ENCODE data around the gene RARB. TPM values are rescaled to one million over a fixed set of nuclear protein-coding genes. Genes with fewer than 3 reads are reported as not detected.

The RARB gene
- total RNA-seq, 2 experiments from 2014 or later, result not detected

- DNase-seq (no peak), ATAC-seq (no peak)
- H3K4me1 Mint-ChIP-seq (ENCODE audit: low read depth), result peaks cover 11% of the 10 kb centered on the region
- H3K4me3 Mint-ChIP-seq, result no peak overlapping the region
- POLR2A ChIA-PET, result no interaction called here
- intact Hi-C loops (cut with micrococcal nuclease), result no loop called here
- CTCF ChIA-PET, result no interaction called here
- no peak for TF ChIP-seq CTCF (IDR thresholded peaks at IDR 0.05)
- H3K27ac Mint-ChIP-seq, result no peak overlapping the region
- H3K36me3 Mint-ChIP-seq (ENCODE audit: low read depth), result peaks cover 34% of the 10 kb centered on the region
- H3K9me3 Mint-ChIP-seq, result no peaks in the 10 kb centered on the region
- H3K27me3 Mint-ChIP-seq, result no peaks in the 10 kb centered on the region
Measured at GRCh38 chr3:25619382-25619781, 191.3 kb downstream of the RARB start.

- Mint-ChIP-seq H3K9me3 (no peaks in the 10 kb centered on the region), H3K27me3 (no peaks in the 10 kb centered on the region), H3K4me3 (no peak overlapping the region), H3K4me1 (ENCODE audit: low read depth) (peaks cover 11% of the 10 kb centered on the region), H3K27ac (peak overlapping the region; percentile 40), H3K36me3 (ENCODE audit: low read depth) (peaks cover 38% of the 10 kb centered on the region)
- DNase-seq (no peak), ATAC-seq (no peak)
- TF ChIP-seq CTCF (IDR thresholded peaks at IDR 0.05), result no peak
- intact Hi-C loops (cut with micrococcal nuclease), result no loop called here
- POLR2A ChIA-PET, result no interaction called here
- CTCF ChIA-PET, result interaction anchor here (1.9 kb wide), 1 partner anchor 27 kb away, joined by 5 read pairs; no protein-coding TSS in a partner anchor
Measured at GRCh38 chr3:25620493-25620892, 192.4 kb downstream of the RARB start.

GRCh38 chr3:25621087-25621486 is 193.0 kb downstream of the RARB start:
- no peaks in the 10 kb centered on the region for H3K9me3 Mint-ChIP-seq
- TF ChIP-seq CTCF (IDR thresholded peaks at IDR 0.05), result no peak
- H3K4me3 Mint-ChIP-seq, result no peak overlapping the region
- no peak for ATAC-seq
- peak overlapping the region; percentile 40 for H3K27ac Mint-ChIP-seq
- ChIA-PET POLR2A (interaction anchor here (0.6 kb wide), 1 partner anchor 627 kb away, joined by 3 read pairs; no protein-coding TSS in a partner anchor), CTCF (interaction anchor here (1.9 kb wide), 1 partner anchor 27 kb away, joined by 5 read pairs; no protein-coding TSS in a partner anchor)
- intact Hi-C loops (cut with micrococcal nuclease), result no loop called here
- peaks cover 42% of the 10 kb centered on the region for H3K36me3 Mint-ChIP-seq (ENCODE audit: low read depth)
- peaks cover 11% of the 10 kb centered on the region for H3K4me1 Mint-ChIP-seq (ENCODE audit: low read depth)
- DNase-seq, result no peak
- H3K27me3 Mint-ChIP-seq, result no peaks in the 10 kb centered on the region

- CTCF ChIA-PET, result interaction anchor here (1.1 kb wide), 1 partner anchor 16 kb away, joined by 6 read pairs; no protein-coding TSS in a partner anchor
- no peak overlapping the region for H3K27ac Mint-ChIP-seq
Measured at GRCh38 chr3:25631989-25632388, 203.9 kb downstream of the RARB start.

GRCh38 chr3:25633919-25634318 is 205.9 kb downstream of the RARB start:
- no peaks in the 10 kb centered on the region for H3K9me3 Mint-ChIP-seq
- H3K4me1 Mint-ChIP-seq (ENCODE audit: low read depth), result peaks cover 9% of the 10 kb centered on the region
- H3K27me3 Mint-ChIP-seq, result no peaks in the 10 kb centered on the region
- intact Hi-C loops (cut with micrococcal nuclease), result no loop called here
- ChIA-PET POLR2A (no interaction called here), CTCF (interaction anchor here (1.0 to 1.5 kb wide), 2 partner anchors 14 to 40 kb away, joined by 6 to 11 read pairs; no protein-coding TSS in a partner anchor)
- H3K27ac Mint-ChIP-seq, result no peak overlapping the region
- H3K4me3 Mint-ChIP-seq, result no peak overlapping the region
- peaks cover 33% of the 10 kb centered on the region for H3K36me3 Mint-ChIP-seq (ENCODE audit: low read depth)
- no peak for DNase-seq
- ATAC-seq, result no peak
- TF ChIP-seq CTCF (IDR thresholded peaks at IDR 0.05), result no peak

More at GRCh38 chr3:25631989-25632388, 203.9 kb downstream of the RARB start:
- no peak for TF ChIP-seq CTCF (IDR thresholded peaks at IDR 0.05)
- H3K4me3 Mint-ChIP-seq, result no peak overlapping the region
- DNase-seq, result no peak
- H3K36me3 Mint-ChIP-seq (ENCODE audit: low read depth), result peaks cover 36% of the 10 kb centered on the region
- H3K9me3 Mint-ChIP-seq, result no peaks in the 10 kb centered on the region
- intact Hi-C loops (cut with micrococcal nuclease), result no loop called here
- H3K4me1 Mint-ChIP-seq (ENCODE audit: low read depth), result peaks cover 9% of the 10 kb centered on the region
- POLR2A ChIA-PET, result no interaction called here
- no peaks in the 10 kb centered on the region for H3K27me3 Mint-ChIP-seq
- ATAC-seq, result no peak

Data from activated CD8-positive, alpha-beta T cell treated with anti-CD3 and anti-CD28 coated beads for 36 hours (primary cell).